HG02970 (cell line): Measurements from ENCODE around the gene MYBPC3.
A peak's percentile ranks its signal among the peaks of the same experiment; 100 is the strongest.

Source experiments
- ATAC-seq: cut with Tn5 transposase; IDR thresholded peaks from one replicate; pipeline ENCODE4 v1.9.1; 2021; ENCODE audit warnings: mild to moderate bottlenecking, moderate library complexity, moderate number of reproducible peaks; ENCODE audit not compliant: unreplicated experiment, low FRiP score

The MYBPC3 gene

DNA sequence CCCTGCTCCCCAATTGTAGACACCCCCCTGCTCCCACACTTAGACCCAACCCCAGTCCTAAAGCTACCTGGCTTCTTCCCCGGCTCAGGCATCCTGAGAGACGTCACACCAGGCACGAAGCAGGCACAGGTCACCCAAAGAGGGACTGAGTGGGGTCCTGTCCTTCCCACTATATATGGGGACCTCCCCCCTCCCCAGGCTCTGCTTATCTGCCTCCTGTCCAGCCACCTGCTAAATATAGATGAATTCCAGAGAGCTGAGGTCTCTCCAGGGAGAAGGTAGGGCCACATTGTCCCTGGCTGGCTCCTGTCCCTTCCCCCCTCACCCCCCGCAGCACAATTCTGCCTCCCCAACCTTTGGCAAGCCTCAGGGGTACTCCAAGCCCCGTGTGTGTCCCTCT is at the start of gene MYBPC3:
Gene MYBPC3 (minus strand): TSS at position 147 of the 400 bp plus-strand sequence. CDS start 55 bp downstream, at position 92.
- ATAC-seq, result no peak

DNA sequence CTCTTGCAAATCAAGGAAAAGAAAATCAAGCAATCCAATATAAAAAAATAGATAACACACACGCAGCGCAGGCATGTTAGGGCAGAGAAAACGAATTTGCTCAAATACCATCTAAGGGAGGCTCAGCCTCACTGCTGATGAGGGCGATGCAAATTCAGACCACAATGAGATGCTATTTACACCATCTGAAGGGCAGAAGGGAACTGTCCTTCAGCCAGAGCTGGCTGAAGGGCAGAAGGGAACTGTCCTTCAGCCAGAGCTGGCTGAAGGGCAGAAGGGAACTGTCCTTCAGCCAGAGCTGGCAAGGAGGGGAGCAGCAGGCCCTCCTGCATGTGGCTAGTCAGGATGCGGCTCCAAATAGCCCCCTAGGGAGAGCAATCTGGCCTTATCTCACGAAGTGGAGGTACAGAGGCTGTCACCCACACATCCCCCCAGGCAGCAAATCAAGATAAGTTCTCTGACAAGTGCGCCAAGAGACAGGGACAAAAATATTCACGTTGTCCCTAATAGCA is 48.3 kb upstream of the MYBPC3 start:
- peak; percentile 47 for ATAC-seq

DNA sequence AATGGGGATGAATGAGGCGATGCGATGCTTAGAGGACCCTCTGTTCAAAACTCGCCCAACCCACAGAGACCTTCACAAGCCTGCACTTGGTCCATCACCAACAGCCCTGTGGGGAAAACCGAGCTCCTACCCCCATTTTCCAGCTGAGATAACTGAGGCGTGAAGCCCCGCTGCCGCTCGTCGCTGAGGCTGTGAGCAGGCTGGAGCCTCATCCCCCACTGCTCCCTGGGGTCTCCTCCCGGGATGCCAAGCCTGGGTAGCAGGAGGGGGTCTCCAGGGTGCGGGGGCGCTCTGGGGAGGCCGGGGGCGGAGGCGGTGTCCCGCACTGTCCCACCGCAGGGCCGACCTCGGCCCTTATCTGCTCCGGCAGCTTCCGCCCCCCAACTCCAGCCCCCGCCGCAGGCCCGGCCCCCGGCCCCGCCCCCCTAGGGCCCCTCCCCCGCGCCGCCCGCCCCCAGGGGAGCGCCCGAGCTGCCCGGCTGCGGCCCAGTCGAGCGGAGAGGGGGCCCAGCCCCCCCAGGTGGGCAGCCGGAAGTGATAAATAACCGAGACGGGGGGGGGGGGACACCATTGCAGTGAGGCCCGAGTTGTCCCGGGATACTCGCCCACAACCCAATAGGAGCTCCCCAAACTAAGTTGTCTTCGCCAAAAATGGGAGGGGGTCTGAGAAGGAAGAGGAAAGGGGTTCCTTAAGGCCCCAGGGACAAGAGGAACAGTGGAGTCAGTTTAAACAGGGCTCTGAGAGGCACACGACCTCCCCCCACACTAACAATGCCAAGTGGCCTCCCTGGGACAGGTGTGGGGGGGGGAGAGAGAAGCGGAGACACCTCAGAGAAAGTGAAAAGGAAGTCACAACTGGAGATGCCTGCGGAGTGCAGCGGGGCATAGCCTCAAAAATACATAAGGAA is 47.6 kb upstream of the MYBPC3 start:
- peak; percentile 30 for ATAC-seq

DNA sequence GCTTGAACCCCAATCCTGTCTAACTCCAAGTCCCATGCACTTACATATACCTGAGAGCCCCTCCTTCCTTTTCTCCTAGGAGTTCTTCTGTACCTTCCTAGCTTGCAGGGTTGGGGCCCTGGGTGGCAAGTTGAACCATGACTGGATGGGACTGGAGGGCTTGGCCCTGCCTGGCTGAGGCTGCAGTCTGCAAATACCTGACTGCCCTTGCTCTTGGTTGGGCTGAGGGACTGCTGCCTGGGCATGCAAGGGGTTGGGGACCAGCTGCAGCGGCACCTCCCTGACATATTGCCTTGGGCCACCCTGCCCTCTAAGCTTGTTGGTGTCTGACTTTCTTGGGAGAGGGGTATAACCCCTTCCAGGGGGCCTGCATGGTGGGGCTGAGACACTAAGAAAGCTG is 46.0 kb upstream of the MYBPC3 start:
- ATAC-seq, result no peak

DNA sequence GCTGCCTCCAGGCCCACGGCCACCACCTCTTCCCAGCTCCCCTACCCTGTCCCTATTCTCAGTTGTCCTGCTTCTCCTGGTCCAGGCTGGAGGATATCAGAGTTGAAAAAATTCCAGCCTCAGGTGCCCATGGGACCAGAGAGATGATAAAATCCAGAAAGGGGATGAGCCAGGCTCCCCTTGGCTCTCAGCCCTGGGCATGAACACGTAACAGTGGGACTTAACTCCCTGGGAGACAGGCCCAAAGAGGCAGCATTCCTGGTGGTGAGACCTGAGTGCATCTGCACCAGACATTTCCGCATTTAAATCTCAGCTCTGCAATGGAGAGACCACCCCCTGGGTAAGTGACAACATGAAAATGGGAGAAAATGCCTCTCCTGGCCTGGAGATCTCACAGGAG is 45.5 kb upstream of the MYBPC3 start:
- ATAC-seq, result no peak

DNA sequence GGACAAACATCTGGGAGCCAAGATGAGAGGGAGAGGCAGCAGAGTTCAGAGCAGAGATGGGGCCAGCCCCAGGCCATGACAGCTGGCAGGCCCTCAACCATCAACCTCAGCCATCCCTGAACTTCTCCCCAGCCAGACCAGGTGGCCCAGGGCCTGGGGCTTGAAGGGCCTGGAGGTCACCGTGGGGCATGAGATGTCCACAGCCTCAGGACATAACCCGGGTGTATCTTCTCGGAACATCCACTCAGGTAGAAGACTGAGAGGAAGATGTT is 43.5 kb upstream of the MYBPC3 start:
- no peak for ATAC-seq

DNA sequence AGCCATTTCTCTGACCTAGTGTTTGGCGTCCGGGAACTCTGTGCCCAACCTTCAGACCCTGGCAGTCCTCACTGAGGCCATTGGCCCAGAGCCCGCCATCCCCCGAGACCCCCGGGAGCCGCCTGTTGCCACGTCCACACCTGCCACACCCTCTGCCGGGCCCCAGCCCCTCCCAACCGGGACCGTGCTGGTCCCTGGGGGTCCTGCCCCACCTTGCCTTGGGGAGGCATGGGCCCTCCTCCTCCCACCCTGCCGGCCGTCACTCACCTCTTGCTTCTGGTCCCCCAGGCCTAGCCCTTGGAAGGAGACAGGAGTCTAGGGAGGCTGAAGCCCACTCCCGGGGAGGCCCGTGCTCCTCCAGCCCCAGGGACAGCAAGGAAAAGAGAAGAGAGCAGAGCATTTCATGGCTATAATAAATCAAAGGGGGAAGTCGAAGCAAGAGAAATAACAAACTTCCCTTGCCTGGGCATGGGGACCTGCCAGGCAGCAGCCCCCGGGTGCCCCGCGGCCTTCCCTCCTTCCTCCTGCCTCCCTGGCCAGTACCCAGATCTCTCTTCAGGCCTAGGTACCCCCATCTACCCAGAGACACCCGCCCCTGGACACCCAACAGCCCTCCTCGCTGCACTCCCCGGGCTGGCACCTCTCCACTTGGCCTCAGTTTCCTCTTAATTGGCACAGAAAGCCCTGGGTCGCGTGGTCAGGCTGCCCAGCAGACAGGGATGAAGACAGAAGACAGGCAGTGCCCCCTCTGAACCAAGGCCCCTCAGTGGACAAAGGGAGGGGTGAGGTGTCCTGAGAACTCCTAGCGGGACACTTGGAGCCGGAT is 42.9 kb upstream of the MYBPC3 start:
- no peak for ATAC-seq

DNA sequence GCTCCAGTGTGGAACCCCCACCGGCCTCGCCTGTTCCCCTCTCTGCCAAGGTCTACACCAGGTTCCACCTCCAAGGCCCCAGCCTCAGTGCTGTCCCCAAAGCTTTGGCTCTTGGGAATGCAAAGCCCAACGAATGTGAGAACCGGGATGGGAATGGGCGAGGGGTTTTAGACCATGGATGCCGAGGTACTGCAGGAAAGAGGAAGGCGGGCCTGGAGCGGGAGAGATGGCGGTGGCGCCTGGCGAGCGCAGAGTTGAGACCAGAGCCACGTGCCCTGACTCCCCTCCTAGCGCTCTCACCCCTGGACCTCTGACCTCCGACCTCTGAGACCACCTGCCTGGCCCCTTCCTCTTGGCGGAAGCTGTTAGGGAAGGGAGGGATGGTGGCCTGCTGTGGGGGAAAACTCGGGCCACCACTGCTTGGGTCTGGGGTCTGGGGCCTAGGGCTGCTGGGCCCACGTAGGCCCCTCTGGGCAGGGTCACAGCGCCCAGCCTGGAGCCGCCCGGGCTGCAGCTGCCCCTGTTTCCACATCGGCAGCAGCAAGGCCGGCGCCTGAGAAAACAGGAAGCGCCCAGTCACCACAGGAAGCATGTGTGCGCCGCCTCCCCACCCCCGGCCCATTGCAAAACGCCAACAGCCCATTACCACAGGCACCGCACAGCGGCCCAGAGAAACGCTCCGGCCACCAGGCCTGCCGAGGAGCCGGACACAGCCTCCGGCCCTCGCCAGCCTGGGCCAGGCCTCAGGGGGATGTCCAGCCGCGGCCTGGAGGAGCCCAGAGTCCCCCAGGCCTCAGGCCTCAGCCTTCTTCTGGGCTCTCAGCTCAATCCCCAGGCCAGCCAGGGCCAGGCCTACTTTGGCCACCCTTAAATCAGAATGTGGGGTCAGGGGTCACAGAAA is 42.1 kb upstream of the MYBPC3 start:
- ATAC-seq, result no peak

DNA sequence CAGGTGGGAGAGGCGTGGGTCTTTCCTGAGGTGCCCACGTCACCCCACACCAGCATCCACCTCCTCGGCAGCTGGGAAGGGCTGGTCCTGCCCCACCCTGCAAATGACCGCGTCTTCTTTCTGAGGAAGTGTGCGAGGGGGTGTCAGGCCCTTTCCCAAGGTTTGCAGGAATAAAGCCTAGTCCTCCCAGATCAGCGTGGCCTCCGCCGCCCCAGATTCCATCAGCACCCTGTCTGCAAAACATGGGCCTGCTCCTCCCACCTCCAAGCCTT is 41.5 kb upstream of the MYBPC3 start:
- no peak for ATAC-seq

DNA sequence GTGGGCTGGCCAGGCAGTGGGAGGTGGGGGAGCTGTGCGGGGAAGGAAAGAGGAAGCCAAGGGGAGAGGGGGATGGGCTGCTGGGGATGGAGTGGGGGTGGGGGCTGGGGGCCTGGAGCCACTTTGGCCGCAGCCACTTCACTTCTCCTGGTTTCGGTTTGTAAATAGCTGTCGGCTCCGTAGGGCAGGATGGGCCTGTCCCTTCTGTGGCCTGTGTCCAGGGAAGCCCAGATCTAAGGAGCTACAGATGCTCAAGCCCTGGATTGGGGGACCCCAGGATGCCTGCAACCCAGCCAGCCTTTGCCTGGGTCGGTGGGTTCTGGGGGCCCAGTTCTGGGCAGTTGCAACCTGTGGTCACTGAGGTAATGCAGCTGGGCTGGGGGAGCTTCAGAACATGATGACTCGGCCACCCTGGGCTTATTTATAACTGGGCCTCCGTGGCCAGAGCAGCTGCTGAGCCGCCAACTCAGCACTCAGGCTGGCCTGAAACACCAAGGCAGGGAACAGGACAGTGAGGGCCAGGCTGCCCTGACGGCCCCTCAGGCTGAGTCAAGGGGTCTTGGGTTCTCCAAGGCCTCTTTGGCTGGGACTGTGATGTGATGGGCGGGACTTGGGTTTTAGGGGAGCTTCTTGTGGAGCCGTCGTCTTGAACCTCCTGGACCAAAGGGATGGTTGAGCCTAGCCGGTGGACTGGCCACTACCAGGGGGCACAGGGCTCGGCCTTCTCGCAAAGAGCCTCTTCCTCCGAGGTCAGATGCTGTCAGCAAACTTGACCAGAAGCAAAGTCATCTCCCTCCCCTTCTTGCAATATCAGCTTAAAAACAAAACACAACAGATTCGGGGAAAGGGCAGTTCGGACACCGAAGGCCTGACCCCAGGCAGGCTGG is 40.9 kb upstream of the MYBPC3 start:
- no peak for ATAC-seq

DNA sequence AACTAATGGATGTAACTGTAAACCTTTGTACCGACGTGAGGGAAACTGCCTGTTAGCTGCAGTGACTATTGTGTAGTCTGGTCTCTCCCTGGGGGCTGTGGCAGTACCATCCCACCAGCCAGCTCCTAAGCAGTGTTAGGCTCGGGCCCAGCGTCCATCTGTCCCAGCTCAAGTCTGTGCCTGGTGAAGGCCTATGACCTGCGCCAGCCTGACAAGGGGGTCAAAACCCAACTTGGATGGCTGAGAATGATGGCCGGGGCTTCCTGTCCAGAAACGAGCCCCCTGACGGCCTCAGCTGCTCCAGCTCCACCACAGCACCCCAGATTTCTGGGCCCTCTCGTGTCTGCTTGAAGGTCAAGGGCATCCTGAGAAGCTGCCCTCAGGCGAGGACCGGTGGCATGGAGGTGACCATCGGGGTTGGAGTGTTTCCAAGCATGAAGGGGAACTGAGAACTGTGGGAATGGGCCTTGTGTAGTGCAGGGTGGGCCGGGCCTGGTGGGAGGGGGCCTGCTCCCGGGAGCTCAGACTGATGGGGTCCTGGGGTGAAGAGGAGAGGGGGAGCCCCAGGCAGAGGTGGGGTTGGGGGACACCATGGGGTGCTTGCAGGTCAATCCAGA is 40.2 kb upstream of the MYBPC3 start:
- no peak for ATAC-seq

DNA sequence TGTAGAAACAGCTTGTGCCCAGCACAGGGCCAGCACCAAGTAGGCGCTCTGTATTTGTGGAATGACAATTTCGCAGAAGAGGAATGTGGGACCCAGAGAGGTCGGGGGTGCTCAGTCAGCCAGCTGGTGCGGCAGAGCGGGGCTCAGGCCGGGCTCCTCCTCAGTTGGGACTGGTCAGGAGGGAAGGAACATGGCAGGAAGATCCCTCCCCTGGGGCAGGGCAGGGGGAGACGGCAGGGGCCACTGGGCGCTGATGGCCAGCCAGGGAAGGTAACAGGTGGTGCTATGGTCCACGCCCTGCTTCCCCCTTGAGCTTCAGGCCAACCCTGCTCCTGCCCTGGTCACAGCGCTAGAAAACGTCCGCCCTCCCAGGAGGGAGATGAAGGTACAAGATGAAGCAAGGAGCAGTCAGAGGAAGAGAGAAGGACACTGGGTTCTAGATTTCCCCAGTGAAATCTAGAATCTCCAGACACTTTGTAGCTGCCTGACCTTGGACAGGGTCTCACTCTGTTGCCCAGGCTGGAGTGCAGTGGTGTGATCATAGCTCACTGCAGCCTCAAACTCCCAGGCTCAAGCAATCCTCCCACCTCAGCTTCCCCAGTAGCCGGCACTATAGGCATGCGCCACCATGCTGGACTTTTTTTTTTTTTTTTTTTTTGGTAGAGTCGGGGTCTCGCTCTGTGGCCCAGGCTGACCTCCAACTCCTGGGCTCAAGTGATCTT is 39.4 kb upstream of the MYBPC3 start:
- ATAC-seq, result no peak

DNA sequence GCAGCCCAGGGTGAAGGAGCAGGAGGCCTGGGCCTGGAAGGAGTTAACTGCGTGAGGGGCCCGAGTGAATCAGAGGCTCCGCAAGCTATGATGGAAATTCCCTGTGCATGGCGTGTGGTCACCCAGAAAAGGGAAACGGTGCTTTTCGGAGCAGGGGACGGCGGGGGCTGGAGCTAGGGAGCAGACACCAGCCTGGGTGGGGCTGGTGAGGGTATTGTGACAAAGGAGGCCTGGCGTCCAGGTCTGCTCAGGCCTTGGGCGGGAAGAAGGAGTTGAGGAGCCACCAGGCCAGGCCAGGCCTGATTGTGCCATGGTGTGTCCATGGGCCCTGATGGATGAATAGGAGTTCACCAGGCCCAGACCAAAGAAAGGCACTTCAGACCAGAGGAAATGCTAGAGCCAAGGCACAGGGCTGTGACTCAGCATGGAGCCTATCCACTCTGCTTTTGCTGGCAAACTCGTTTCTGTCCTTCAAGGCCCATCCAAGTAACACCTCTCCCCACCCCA is 38.6 kb upstream of the MYBPC3 start:
- ATAC-seq, result no peak

DNA sequence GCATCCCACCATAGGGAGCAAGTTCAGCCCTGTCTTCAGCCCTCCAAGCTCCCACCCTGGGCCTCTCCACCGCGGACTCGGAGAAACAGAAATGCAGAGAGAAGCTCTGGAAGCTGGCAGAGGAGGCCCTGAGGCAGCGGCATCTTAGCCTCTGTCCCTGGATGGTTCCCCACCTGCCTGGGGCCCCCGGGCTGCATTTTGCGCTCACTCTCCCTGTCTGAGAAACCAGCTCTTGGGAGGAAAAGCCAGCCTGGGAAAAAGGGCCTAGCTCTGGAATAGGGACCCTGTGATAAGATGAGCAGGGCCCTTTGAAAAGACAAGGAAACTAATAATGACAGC is 37.9 kb upstream of the MYBPC3 start:
- no peak for ATAC-seq

DNA sequence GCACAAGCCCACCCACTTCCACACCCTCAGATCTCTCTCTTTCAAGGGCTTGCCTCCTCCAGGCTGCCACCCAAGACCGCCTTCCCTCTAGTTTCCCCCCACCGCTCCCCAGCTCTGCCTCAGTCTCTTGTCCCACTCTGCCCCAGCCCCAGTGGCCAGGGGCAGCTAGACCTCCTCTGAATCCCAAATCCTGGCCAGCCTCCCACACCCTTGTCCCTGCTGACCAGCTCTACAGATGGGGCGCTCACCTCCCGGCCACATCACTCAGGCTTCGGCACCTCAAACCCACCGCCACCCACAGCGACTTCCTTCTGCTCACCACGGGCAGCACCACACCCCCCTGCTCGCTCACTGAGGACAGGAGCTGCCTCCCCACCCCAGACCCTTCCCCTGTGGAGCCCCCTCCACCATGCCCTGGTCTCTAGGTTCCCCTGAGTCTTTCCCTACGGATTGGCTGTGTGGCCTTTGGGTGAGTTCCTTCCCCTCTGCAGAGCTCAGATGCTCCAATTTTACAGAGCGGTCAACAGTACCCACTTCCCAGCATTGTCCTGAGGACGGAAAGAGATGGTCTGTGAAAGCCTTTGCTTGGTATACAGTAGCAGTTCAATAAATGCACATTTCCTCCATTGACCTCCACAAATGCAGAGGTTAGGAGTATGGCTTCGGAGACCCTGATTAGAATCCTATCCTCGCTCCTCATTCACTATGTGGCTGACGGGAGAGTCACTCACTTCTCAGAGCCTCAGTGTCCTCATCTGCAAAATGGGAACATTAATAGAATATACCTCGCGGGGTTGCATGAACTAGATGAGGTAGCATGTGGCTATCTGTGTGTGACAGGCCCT is 37.3 kb upstream of the MYBPC3 start:
- ATAC-seq, result no peak

DNA sequence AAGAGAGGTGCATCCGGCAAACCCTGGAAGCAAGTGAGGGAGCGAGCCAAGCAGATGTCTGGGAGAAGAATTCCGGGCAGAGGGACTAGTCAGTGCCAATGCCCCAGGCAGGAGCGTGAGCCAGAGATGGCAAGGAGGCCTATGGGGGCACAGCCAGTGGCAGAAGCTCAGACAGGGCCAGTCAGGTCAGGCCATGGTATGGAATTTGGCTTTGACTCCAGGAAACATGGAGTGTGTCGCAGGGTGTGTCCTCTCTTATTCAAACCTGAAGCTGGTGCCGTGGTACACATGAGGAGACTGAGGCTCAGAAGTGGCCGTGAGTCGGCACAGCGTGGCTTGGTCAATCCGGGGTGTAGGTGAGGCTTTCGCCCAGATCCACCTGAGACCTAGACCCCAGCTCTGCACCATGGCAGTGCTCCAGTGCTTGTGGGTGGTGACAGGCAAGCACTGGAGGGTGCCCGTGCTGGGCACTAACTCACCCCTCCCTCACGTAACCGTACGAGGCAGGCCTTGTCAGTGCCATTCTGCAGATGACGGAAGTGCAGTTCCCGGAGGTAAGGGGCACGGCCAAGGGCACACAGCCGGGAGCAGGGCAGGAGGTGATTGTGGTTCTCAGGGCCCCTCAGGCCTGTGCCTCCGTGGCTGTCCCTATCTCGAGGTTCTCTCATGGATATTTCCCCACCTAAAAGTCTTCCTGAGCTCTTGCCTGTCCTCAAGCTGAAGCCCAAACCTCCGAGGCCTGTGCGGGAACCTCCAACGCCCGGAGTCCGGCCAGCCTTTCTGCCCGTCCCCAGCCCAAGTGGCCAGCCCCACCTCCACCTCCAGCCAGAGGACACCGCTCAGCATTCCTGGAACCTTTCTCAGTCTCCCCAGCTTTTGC is 36.4 kb upstream of the MYBPC3 start:
- no peak for ATAC-seq
